ENCODE measurements around the gene TRAPPC1.

- no peak for TF ChIP-seq CTCF (IDR thresholded peaks at IDR 0.05 in 8 of 11, conservative IDR thresholded peaks at IDR 0.05 in 3 of 11)
- TF ChIP-seq POLR2A (IDR thresholded peaks at IDR 0.05): no peak
Observed at GRCh38 chr17:7881276-7882054, 50.3 kb downstream of the TRAPPC1 start.

Measured in spleen (tissue), 7 donors.